HG03159 (cell line): ENCODE data around the gene MCM10.

ENCODE experiments used
- ATAC-seq: cut with Tn5 transposase; IDR thresholded peaks from one replicate; pipeline ENCODE4 v1.9.1; 2021; ENCODE audit warnings: mild to moderate bottlenecking, moderate library complexity; ENCODE audit not compliant: unreplicated experiment

MCM10 gene

DNA sequence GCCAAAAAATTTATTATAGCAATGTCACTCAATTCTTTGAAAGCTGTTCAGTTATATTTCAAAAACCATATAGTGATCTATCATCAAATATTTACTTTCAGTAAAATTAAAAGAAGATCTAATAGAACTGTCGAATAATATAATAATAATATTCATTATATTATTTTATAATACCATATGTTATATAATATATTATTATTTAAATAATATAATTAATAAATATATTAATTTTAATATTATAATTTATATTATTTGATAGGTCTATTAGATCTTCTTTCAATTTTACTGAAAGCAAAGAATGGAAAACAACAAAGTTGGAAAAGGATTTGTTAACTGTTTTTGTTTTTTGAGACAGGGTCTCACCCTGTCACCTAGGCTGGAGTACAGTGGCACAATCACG lies 95.3 kb downstream of the MCM10 start:
- no peak for ATAC-seq

DNA sequence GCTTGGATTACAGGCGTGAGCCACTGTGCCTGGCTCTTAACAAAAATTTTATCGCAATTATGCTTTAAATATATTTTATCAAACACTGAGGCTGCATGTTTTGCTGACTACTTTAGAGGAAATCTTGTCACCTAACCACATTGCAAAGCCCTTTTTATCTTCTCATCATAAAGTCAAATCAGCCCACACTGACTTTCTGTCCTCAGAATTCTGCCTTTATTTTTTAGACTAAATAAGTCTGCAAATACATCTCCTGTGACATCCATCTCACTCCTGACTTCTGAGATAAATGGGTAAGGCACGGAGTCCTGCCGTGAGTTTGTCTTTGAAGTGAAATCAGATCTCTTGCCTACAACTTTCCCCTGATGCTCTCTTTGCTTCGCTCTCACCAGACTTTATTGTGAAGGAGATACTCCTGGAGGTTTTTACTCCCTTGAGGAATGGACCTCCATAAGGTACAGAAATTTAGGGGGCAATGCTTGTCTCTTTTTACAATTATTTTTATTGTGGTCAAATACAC lies 96.3 kb downstream of the MCM10 start:
- ATAC-seq, result no peak
